ENCODE data around the gene GZF1.

GZF1 gene

DNA sequence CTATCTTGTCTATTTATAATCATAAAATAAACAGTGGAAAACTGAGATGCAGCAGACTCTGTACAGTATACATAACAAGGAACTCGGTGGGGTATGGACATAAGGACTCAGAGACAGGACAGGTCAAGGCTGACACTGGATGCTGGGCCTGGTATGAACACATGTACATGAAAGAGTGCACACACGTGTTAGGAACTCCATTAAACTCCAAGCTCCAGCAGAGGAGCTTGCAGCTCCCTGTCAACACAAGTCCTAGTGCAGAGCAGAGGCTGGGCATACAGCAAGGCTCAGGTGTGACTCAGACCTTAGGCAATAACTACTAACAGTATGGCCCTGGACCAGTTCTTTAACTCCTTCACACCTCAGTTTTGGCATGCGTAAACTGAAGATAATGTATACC, 42.2 kb downstream of the GZF1 start:
- TF ChIP-seq, protein P1, sequence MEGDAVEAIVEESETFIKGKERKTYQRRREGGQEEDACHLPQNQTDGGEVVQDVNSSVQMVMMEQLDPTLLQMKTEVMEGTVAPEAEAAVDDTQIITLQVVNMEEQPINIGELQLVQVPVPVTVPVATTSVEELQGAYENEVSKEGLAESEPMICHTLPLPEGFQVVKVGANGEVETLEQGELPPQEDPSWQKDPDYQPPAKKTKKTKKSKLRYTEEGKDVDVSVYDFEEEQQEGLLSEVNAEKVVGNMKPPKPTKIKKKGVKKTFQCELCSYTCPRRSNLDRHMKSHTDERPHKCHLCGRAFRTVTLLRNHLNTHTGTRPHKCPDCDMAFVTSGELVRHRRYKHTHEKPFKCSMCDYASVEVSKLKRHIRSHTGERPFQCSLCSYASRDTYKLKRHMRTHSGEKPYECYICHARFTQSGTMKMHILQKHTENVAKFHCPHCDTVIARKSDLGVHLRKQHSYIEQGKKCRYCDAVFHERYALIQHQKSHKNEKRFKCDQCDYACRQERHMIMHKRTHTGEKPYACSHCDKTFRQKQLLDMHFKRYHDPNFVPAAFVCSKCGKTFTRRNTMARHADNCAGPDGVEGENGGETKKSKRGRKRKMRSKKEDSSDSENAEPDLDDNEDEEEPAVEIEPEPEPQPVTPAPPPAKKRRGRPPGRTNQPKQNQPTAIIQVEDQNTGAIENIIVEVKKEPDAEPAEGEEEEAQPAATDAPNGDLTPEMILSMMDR (conservative IDR thresholded peaks at IDR 0.05; ENCODE audit: low read depth, low read length) = no peak
- no peak overlapping the region for H3K4me3 ChIP-seq (ENCODE audit: low read length)
- no peak for DNase-seq (ENCODE audit: low read depth)

DNA sequence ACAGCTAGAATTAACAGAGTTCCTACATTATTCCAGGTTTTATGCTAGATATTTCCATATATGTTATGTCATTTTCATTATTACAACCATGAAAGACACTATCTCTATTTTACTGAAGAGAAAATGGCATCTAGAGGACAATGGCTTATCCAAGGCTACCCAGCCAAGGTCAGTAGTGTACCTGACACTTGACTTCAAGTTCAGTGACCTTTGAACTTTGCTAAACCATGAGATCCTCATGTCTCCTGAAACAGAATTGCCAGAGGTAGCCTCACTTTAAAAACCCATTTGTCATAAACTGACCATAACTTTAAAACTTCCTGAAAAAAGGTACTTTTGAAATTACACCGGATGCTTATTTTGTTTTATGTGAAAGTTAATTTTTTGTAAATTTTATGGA, 44.9 kb downstream of the GZF1 start:
- DNase-seq (ENCODE audit: low read depth) = no peak
- TF ChIP-seq, protein P1 (conservative IDR thresholded peaks at IDR 0.05; ENCODE audit: low read depth, low read length) = no peak
- H3K4me3 ChIP-seq (ENCODE audit: low read length) = no peak overlapping the region

DNA sequence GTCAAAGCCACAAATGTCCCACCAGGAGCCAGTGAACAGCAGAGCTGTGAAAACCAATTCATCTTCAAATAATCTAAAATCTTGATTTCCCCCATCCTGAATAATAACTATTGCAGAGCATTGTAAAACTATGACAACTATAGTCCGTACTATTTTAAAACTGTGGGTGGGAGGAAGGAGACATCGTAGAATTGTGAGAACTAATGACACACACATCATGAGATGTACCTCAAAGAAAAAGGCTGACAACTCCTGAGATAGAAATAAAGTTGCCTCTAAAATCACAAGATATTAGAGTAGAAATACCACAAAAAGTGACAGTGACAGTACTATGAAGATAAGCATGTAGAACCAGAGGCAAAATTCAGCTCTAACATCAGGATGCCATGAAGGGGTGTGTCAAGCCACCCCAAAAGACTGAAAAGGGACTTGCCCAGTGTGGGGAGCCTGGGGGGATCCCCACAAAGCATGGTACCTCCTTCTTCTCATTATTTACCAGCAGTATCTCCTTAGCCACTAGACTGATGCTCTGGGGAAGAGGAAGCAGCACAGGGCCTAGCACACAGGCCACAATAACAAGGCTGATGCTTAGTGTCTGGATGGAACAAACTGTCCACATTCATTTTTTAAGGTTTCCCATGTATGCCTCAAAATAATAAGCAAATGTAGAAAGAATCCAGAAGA, 45.9 kb downstream of the GZF1 start:
- no peak overlapping the region for H3K4me3 ChIP-seq (ENCODE audit: low read length)

DNA sequence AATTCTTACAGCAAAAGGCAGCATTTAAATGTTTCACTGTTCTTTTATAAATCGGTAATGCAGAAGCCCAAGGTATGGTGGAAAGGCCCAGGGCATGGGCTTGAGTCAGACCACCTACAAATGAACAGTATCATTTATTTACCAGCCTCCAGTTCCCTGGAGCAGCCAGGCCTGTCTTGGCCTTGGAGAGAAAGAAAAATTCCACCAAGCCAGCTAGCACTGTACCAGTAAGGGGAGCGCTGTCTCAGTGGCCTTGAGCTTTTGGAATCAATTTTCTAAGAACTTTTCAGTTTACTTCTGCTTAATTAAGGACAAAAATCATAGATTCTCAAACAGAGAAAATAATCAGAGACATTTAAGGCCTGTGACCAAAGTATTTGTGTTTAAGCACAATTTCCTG, 47.0 kb downstream of the GZF1 start:
- TF ChIP-seq, protein P1 (conservative IDR thresholded peaks at IDR 0.05; ENCODE audit: low read depth, low read length) = no peak

More for the DNA sequence above, 45.9 kb downstream of the GZF1 start:
- no peak for DNase-seq (ENCODE audit: low read depth)
- TF ChIP-seq, protein P1 (conservative IDR thresholded peaks at IDR 0.05; ENCODE audit: low read depth, low read length) = no peak

DNA sequence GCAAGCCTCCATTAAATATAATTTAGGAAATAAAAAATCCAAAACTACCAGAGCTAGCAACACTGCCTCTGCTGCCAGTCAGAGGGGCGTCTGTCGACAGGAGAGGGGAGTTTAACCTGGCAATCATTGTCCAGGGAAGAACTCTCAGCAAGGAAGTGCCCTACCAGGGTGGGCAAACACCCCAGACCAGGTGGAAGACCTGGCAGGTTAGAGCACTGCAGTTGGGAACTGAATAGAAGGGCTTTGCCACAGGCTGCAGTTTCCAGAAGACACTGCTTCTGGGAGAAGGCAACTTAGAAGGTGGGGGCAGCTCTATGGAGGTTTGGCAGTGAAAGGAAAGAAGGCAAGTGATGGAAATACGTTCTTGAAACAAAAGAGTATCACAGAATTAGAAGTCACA, 47.8 kb downstream of the GZF1 start:
- H3K4me3 ChIP-seq (ENCODE audit: low read length) = no peak overlapping the region
- DNase-seq (ENCODE audit: low read depth) = no peak
- TF ChIP-seq, protein P1 (conservative IDR thresholded peaks at IDR 0.05; ENCODE audit: low read depth, low read length) = no peak

More for the DNA sequence above, 47.0 kb downstream of the GZF1 start:
- no peak overlapping the region for H3K4me3 ChIP-seq (ENCODE audit: low read length)
- no peak for DNase-seq (ENCODE audit: low read depth)

DNA sequence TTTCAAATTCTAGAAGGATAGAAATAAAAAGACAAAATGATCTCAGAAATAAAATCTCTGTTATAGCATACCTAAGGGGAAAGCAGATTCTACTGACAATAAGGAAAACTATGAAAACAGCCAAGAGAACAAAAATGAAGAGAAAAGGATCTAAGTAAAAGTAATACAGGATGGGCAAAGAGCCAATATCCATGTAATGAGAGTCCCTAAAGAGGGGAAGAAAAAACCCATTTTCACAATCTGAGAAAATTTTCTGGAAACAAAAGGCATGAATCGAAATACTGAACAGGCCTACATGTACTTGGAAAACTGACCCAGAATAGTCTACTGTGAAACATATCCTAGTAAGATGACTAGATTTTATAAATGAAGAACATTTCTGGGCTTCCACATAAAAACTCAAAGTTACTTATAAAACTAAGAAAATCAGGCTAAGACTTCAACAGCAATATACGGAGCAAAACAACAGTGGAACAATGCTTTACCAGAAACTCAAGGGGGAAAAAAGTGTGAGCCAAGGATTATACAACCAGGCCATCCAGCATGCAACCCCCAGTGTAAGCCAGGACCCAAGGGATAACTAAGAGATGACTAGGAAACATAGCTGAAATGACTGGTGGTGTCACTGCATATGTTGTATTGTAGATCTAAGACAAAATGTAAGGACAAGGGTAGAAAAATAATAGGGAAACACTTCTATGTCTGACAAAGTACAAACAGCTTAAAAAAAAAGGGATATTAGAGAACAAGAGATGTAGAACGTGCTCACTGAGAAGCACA, 49.1 kb downstream of the GZF1 start:
- H3K4me3 ChIP-seq (ENCODE audit: low read length) = no peak overlapping the region
- TF ChIP-seq, protein P1 (conservative IDR thresholded peaks at IDR 0.05; ENCODE audit: low read depth, low read length) = no peak
- no peak for DNase-seq (ENCODE audit: low read depth)

DNA sequence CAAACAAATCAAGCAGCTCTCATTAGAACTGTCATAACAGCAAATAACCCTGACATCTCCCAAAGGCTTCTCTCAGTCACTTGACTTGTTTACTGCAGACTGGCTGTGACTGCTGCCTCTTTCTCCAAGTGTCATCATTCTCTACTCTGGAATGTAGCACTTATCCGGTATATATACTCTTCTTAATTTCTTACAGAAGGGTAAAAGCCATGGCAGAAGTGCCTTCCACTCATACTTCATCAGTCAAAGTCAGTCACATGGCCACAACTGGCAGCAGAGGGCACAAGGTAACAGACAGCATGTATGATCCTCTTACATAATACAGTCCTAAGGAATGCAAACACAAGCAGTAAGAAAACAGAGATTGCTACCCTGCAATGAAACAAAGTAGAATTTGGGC, 50.0 kb downstream of the GZF1 start:
- H3K4me3 ChIP-seq (ENCODE audit: low read length) = no peak overlapping the region
- TF ChIP-seq, protein P1 (conservative IDR thresholded peaks at IDR 0.05; ENCODE audit: low read depth, low read length) = no peak
- no peak for DNase-seq (ENCODE audit: low read depth)

Measured in retinal pigment epithelial cell (primary cell).